ENCODE results near the gene DPH1. TPM values are rescaled to one million over a fixed set of nuclear protein-coding genes. Genes with fewer than 3 reads are reported as not detected.

The DPH1 gene
- polyA plus RNA-seq, 1 of the 3 experiments (the other 2 are of a cell fraction): 36.2 TPM

GRCh38 chr17:2071024-2071385 lies 41.1 kb downstream of the DPH1 start:
- no peaks in the 10 kb centered on the region for H3K79me2 ChIP-seq (ENCODE audit: insufficient read depth)
- peaks cover 27 to 54% of the 10 kb centered on the region in 2 experiments; a peak in 3 of 4 replicates for H3K4me1 ChIP-seq (ENCODE audit: control insufficient read depth in 1 of 2, insufficient read depth in 2 of 2, low read depth in 1 of 2, low read length in 1 of 2)
- no peaks in the 10 kb centered on the region for H3K9me3 ChIP-seq
- no peak for TF ChIP-seq YY1 (IDR thresholded peaks at IDR 0.05; ENCODE audit: low read depth)
- H3K27ac ChIP-seq (ENCODE audit: low read depth in 2 of 2, low read length in 1 of 2): peak overlapping the region in 1 of 2 experiments; percentile 5; a peak in 1 of 4 replicates
- 94% methylated on average over 4 of the region's 6 CpGs for WGBS (ENCODE audit: low lambda C conversion rate)
- no peak overlapping the region for H2AFZ ChIP-seq (ENCODE audit: low read depth)
- H3F3A ChIP-seq (replicated peaks; ENCODE audit: insufficient read depth): peaks cover 17% of the 10 kb centered on the region
- no peaks in the 10 kb centered on the region for H3K27me3 ChIP-seq (ENCODE audit: insufficient read depth)
- no peak for DNase-seq
- H3K36me3 ChIP-seq (replicated peaks in 1 of 2; ENCODE audit: control insufficient read depth in 1 of 2, insufficient read depth in 2 of 2, low read length in 1 of 2): peaks cover 14% of the 10 kb centered on the region in 2 experiments
- no peaks in the 10 kb centered on the region for H3K9me2 ChIP-seq
- CTCF ChIA-PET: interaction anchor here (0.9 to 4.5 kb wide), 4 partner anchors 17 to 350 kb away, joined by 3 to 28 read pairs (median 3); partner anchors contain the start of gene HIC1
- POLR2A ChIA-PET: no interaction called here
- H3K9ac ChIP-seq: no peak overlapping the region
- no peaks in the 10 kb centered on the region for H4K20me1 ChIP-seq (ENCODE audit: insufficient read depth)
- no peak overlapping the region for H3K4me2 ChIP-seq
- no peak overlapping the region for H3K4me3 ChIP-seq (ENCODE audit: low read depth in 2 of 2, low read length in 1 of 2)

- H3K27ac ChIP-seq (ENCODE audit: low read depth in 2 of 2, low read length in 1 of 2): no peak overlapping the region
- H3F3A ChIP-seq (replicated peaks; ENCODE audit: insufficient read depth): peaks cover 17% of the 10 kb centered on the region
- peaks cover 25 to 61% of the 10 kb centered on the region in 2 experiments; a peak in 3 of 4 replicates for H3K4me1 ChIP-seq (ENCODE audit: control insufficient read depth in 1 of 2, insufficient read depth in 2 of 2, low read depth in 1 of 2, low read length in 1 of 2)
- POLR2A ChIA-PET: no interaction called here
- no peaks in the 10 kb centered on the region for H3K79me2 ChIP-seq (ENCODE audit: insufficient read depth)
- no peak overlapping the region for H3K4me2 ChIP-seq
- H3K9me2 ChIP-seq: no peaks in the 10 kb centered on the region
- H4K20me1 ChIP-seq (ENCODE audit: insufficient read depth): no peaks in the 10 kb centered on the region
- H3K27me3 ChIP-seq (ENCODE audit: insufficient read depth): no peaks in the 10 kb centered on the region
- H3K9ac ChIP-seq: no peak overlapping the region
- H3K4me3 ChIP-seq (ENCODE audit: low read depth in 2 of 2, low read length in 1 of 2): no peak overlapping the region
- peaks cover 14% of the 10 kb centered on the region in 2 experiments for H3K36me3 ChIP-seq (replicated peaks in 1 of 2; ENCODE audit: control insufficient read depth in 1 of 2, insufficient read depth in 2 of 2, low read length in 1 of 2)
- CTCF ChIA-PET: interaction anchor here (0.6 to 4.5 kb wide), 5 partner anchors 17 to 350 kb away, joined by 3 to 28 read pairs (median 3); partner anchors contain the start of gene HIC1
- no peak overlapping the region for H2AFZ ChIP-seq (ENCODE audit: low read depth)
- no peak for TF ChIP-seq FOXJ3 (CRISPR knock-in tag; IDR thresholded peaks at IDR 0.05)
- H3K9me3 ChIP-seq: no peaks in the 10 kb centered on the region
- DNase-seq: no peak
- WGBS (ENCODE audit: low lambda C conversion rate): 90% methylated on average over 30 of the region's 31 CpGs
Observed at GRCh38 chr17:2071455-2072281, 41.7 kb downstream of the DPH1 start.

GRCh38 chr17:2074919-2075318 lies 45.0 kb downstream of the DPH1 start:
- DNase-seq: no peak
- Histone ChIP-seq H3K4me1 (ENCODE audit: control insufficient read depth in 1 of 2, insufficient read depth in 2 of 2, low read depth in 1 of 2, low read length in 1 of 2) (peaks cover 0 to 52% of the 10 kb centered on the region in 2 experiments; a peak in 1 of 4 replicates), H3K79me2 (ENCODE audit: insufficient read depth) (no peaks in the 10 kb centered on the region), H3K9me2 (no peaks in the 10 kb centered on the region), H3K36me3 (replicated peaks in 1 of 2; ENCODE audit: control insufficient read depth in 1 of 2, insufficient read depth in 2 of 2, low read length in 1 of 2) (peaks cover 9 to 20% of the 10 kb centered on the region in 2 experiments), H3K9me3 (no peaks in the 10 kb centered on the region), H3K27me3 (ENCODE audit: insufficient read depth) (no peaks in the 10 kb centered on the region), H4K20me1 (ENCODE audit: insufficient read depth) (no peaks in the 10 kb centered on the region), H3K27ac (ENCODE audit: low read depth in 2 of 2, low read length in 1 of 2) (peak overlapping the region in 1 of 2 experiments; percentile 95; a peak in 2 of 4 replicates), H3K4me3 (ENCODE audit: low read depth in 2 of 2, low read length in 1 of 2) (no peak overlapping the region), H2AFZ (ENCODE audit: low read depth) (no peak overlapping the region), H3F3A (replicated peaks; ENCODE audit: insufficient read depth) (peaks cover 4% of the 10 kb centered on the region), H3K4me2 (no peak overlapping the region), H3K9ac (no peak overlapping the region)
- no peak for TF ChIP-seq TEAD4 (IDR thresholded peaks at IDR 0.05; ENCODE audit: borderline replicate concordance, insufficient read depth)
- no peak for TF ChIP-seq GABPA (IDR thresholded peaks at IDR 0.05; ENCODE audit: low read depth)
- no peak for TF ChIP-seq RFX5 (IDR thresholded peaks at IDR 0.05; ENCODE audit: low read length)
- no peak for TF ChIP-seq FOXJ3 (CRISPR knock-in tag; IDR thresholded peaks at IDR 0.05)
- TF ChIP-seq FOSL2 (IDR thresholded peaks at IDR 0.05; ENCODE audit: borderline replicate concordance, low read depth): no peak
- no peak for TF ChIP-seq RAD21 (IDR thresholded peaks at IDR 0.05; ENCODE audit: low read length)
- no peak for TF ChIP-seq ELF1 (IDR thresholded peaks at IDR 0.05)
- no peak for TF ChIP-seq JUND (IDR thresholded peaks at IDR 0.05)
- no peak for TF ChIP-seq RXRA (IDR thresholded peaks at IDR 0.05; ENCODE audit: borderline replicate concordance, low read depth)
- TF ChIP-seq CHD2 (IDR thresholded peaks at IDR 0.05; ENCODE audit: low read length, partially characterized antibody): no peak
- ChIA-PET POLR2A (interaction anchor here (0.6 kb wide), 1 partner anchor 341 kb away, joined by 4 read pairs; no protein-coding TSS in a partner anchor), CTCF (interaction anchor here (0.7 to 4.5 kb wide), 12 partner anchors 11 to 170 kb away, joined by 3 to 25 read pairs (median 4); partner anchors contain the start of gene HIC1)
- WGBS (ENCODE audit: low lambda C conversion rate): 92% methylated on average over 9 of the region's 10 CpGs

Data from SK-N-SH (cell line).